ENCODE measurements around the gene CDK5R2. TPM values are rescaled to one million over a fixed set of nuclear protein-coding genes. Genes with fewer than 3 reads are reported as not detected.

Gene CDK5R2
- total RNA-seq, 1 experiment from 2014 or later = 0.18 TPM

DNA sequence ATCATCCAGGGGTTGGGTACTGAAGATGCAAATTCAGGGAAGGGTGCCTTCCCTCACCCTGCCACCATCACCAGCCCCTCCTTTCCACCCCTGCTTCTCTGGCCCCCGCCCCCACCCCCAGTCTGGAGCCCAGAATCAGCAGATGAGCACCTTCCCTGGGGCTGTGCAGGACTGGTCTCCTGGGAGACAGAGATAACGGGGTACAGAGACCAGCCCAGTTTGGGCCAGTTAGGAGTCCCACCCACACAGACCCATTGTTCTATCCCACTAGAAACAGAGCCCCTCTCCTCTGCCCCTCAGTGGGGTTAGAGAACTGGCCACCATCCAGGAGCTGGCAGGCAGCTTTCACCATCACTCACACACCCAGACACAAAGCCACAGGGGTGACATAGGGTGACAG lies 38.3 kb downstream of the CDK5R2 start:
- no peak overlapping the region for H3K27ac Mint-ChIP-seq (ENCODE audit: unreplicated experiment)

DNA sequence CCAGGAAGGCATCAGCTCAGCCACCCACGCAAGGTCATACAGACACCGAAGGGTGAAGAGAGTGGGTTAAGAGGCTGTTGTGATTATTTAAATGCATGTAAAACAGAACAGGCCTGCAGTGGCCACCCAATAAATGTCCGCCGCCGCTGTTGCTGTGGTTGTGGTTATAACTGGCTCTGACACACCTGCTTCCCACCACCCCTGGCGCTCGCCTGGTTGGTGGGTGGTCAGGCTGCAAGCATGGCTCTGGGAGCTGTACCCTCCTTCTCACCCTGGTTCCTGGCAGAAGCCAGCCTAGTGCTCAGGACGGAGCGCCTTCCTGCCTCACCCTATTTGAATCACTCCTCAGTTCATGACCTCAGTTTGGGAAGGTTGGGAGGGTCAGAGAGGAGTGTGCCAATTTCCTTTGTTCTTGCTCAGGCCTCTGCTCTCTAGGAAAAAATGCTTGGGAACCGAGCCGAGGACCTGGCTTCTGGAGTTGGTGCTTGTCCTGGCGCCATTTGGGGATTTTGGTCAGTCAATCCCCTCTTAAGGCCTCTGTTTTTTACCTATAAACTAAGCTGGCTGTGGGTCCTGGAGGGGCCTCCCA lies 39.0 kb downstream of the CDK5R2 start:
- CTCF ChIA-PET = interaction anchor here (1.6 kb wide), 1 partner anchor 31 kb away, joined by 4 read pairs; no protein-coding TSS in a partner anchor

More for the DNA sequence above, 38.3 kb downstream of the CDK5R2 start:
- Mint-ChIP-seq H3K36me3 (ENCODE audit: insufficient read depth, unreplicated experiment) (no peaks in the 10 kb centered on the region), H3K4me3 (ENCODE audit: unreplicated experiment) (no peak overlapping the region), H3K27me3 (ENCODE audit: insufficient read depth, unreplicated experiment) (peaks cover 3% of the 10 kb centered on the region), H3K4me1 (ENCODE audit: low read depth, unreplicated experiment) (peaks cover 9% of the 10 kb centered on the region), H3K9me3 (ENCODE audit: unreplicated experiment) (no peaks in the 10 kb centered on the region)
- no peak overlapping the region for H3K4me3 ChIP-seq (ENCODE audit: low read depth, low read length)
- no peaks in the 10 kb centered on the region for H3K36me3 ChIP-seq (ENCODE audit: control insufficient read depth, insufficient read depth, low read length)
- CTCF ChIA-PET = no interaction called here
- no peak for DNase-seq
- H3K27me3 ChIP-seq (replicated peaks; ENCODE audit: control insufficient read depth, insufficient read depth, low read length) = peaks cover 2% of the 10 kb centered on the region
- POLR2A ChIA-PET = no interaction called here
- peaks cover 29% of the 10 kb centered on the region for H3K4me1 ChIP-seq
- BruUV-seq (replicated peaks) = no TSS peak
- intact Hi-C loops (cut with micrococcal nuclease; ENCODE audit: unreplicated experiment) = no loop called here
- no peak for TF ChIP-seq CTCF (IDR thresholded peaks at IDR 0.05; ENCODE audit: insufficient read depth in 1 of 2, low read depth in 1 of 2, low read length in 1 of 2, severe bottlenecking in 1 of 2, unreplicated experiment in 1 of 2)
- H3K9me3 ChIP-seq = no peaks in the 10 kb centered on the region

More for the DNA sequence above, 39.0 kb downstream of the CDK5R2 start:
- TF ChIP-seq CTCF (IDR thresholded peaks at IDR 0.05; ENCODE audit: insufficient read depth in 1 of 2, low read depth in 1 of 2, low read length in 1 of 2, severe bottlenecking in 1 of 2, unreplicated experiment in 1 of 2) = no peak
- Mint-ChIP-seq H3K36me3 (ENCODE audit: insufficient read depth, unreplicated experiment) (no peaks in the 10 kb centered on the region), H3K4me3 (ENCODE audit: unreplicated experiment) (no peak overlapping the region), H3K27me3 (ENCODE audit: insufficient read depth, unreplicated experiment) (peaks cover 3% of the 10 kb centered on the region), H3K4me1 (ENCODE audit: low read depth, unreplicated experiment) (peaks cover 9% of the 10 kb centered on the region), H3K9me3 (ENCODE audit: unreplicated experiment) (no peaks in the 10 kb centered on the region), H3K27ac (ENCODE audit: unreplicated experiment) (no peak overlapping the region)
- intact Hi-C loops (cut with micrococcal nuclease; ENCODE audit: unreplicated experiment) = no loop called here
- H3K4me3 ChIP-seq (ENCODE audit: low read depth, low read length) = no peak overlapping the region
- no TSS peak for BruUV-seq (replicated peaks)
- DNase-seq = no peak
- no peaks in the 10 kb centered on the region for H3K36me3 ChIP-seq (ENCODE audit: control insufficient read depth, insufficient read depth, low read length)
- peaks cover 30% of the 10 kb centered on the region for H3K4me1 ChIP-seq
- POLR2A ChIA-PET = no interaction called here
- no peaks in the 10 kb centered on the region for H3K9me3 ChIP-seq
- peaks cover 2% of the 10 kb centered on the region for H3K27me3 ChIP-seq (replicated peaks; ENCODE audit: control insufficient read depth, insufficient read depth, low read length)
